SK-N-MC (cell line): ENCODE results near the gene MXD1.

Experiments used
- EZH2 ChIP-seq: fragments of 200-600 bp; sonication (generic); IDR thresholded peaks from one replicate; pipeline ENCODE4 v1.6.1; 2017; ENCODE audit warnings: antibody characterized with exemption
- FOXP2 ChIP-seq: optimal IDR thresholded peaks from 2 replicates; pipeline ENCODE3; 2011; ENCODE audit warnings: mild to moderate bottlenecking, moderate library complexity; ENCODE audit not compliant: insufficient read depth; ENCODE audit errors: extremely low read length, control extremely low read depth
- POLR2AphosphoS5 ChIP-seq: IDR thresholded peaks from 2 replicates; pipeline ENCODE4 v1.6.1; 2012; ENCODE audit warnings: mild to moderate bottlenecking, low read depth, low read length, borderline replicate concordance

GRCh38 chr2:69983392-69983966 lies 68.6 kb downstream of the MXD1 start:
- TF ChIP-seq POLR2AphosphoS5 = no peak
- TF ChIP-seq EZH2 = no peak
- no peak for TF ChIP-seq FOXP2
